H9 (cell line): ENCODE measurements around the gene TRAPPC2L. TPM values are rescaled to one million over a fixed set of nuclear protein-coding genes. Genes with fewer than 3 reads are reported as not detected.

Experiments used
- DNase-seq: peaks from one replicate; pipeline ENCODE4 v3.0.0-alpha.2; 2017
- H2AFZ ChIP-seq: one replicate; pipeline ENCODE4 v1.6.1; 2013; ENCODE audit warnings: mild to moderate bottlenecking, low read length, control low read depth, moderate library complexity
- H2AK5ac ChIP-seq: 2 replicates; pipeline ENCODE4 v1.6.1; 2013; ENCODE audit warnings: low read length, control low read depth, mixed read lengths; ENCODE audit not compliant: insufficient read length
- H2BK120ac ChIP-seq: one replicate; pipeline ENCODE4 v1.6.1; 2013; ENCODE audit warnings: low read depth, mild to moderate bottlenecking, low read length, control low read depth, inconsistent platforms; ENCODE audit not compliant: poor library complexity, severe bottlenecking
- H2BK12ac ChIP-seq: 2 replicates; pipeline ENCODE4 v1.6.1; 2013; ENCODE audit warnings: low read length, control low read depth, mixed read lengths, low read depth; ENCODE audit not compliant: insufficient read length
- H2BK15ac ChIP-seq: 2 replicates; pipeline ENCODE4 v1.6.1; 2013; ENCODE audit warnings: low read depth, low read length, control low read depth
- H2BK20ac ChIP-seq: one replicate; pipeline ENCODE4 v1.6.1; 2013; ENCODE audit warnings: low read depth, mild to moderate bottlenecking, low read length, control low read depth, inconsistent platforms; ENCODE audit not compliant: poor library complexity, severe bottlenecking
- H2BK5ac ChIP-seq: 2 replicates; pipeline ENCODE4 v1.6.1; 2013; ENCODE audit warnings: low read length, control low read depth, mixed read lengths; ENCODE audit not compliant: insufficient read length
- H3K14ac ChIP-seq: 2 replicates; pipeline ENCODE4 v1.6.1; 2013; ENCODE audit warnings: low read length, control low read depth; ENCODE audit not compliant: insufficient read depth
- H3K18ac ChIP-seq: 2 replicates; pipeline ENCODE4 v1.6.1; 2013; ENCODE audit warnings: low read depth, mild to moderate bottlenecking, mixed read lengths, low read length, control low read depth; ENCODE audit not compliant: insufficient read length
- H3K23ac ChIP-seq: 2 replicates; pipeline ENCODE4 v1.6.1; 2013; ENCODE audit warnings: low read length, control low read depth, mixed read lengths, low read depth; ENCODE audit not compliant: insufficient read length
- H3K23me2 ChIP-seq: 2 replicates; pipeline ENCODE4 v1.6.1; 2013; ENCODE audit warnings: low read depth, mild to moderate bottlenecking, mixed read lengths, low read length, control low read depth; ENCODE audit not compliant: insufficient read length, poor library complexity, severe bottlenecking
- H3K27ac ChIP-seq: 2 replicates; pipeline ENCODE4 v1.5.1; 2013; ENCODE audit warnings: low read length, control low read depth, mixed read lengths, low read depth; ENCODE audit not compliant: insufficient read length
- H3K27me3 ChIP-seq: 2 replicates; pipeline ENCODE4 v1.6.1; 2013; ENCODE audit warnings: low read length, control low read depth, inconsistent platforms; ENCODE audit not compliant: insufficient read depth
- H3K4ac ChIP-seq: 2 replicates; pipeline ENCODE4 v1.6.1; 2013; ENCODE audit warnings: low read depth, mild to moderate bottlenecking, control low read depth, inconsistent platforms, low read length, moderate library complexity
- H3K4me1 ChIP-seq: 2 replicates; pipeline ENCODE4 v1.6.1; 2013; ENCODE audit warnings: low read length, control low read depth, inconsistent platforms; ENCODE audit not compliant: insufficient read depth
- H3K4me2 ChIP-seq: 2 replicates; pipeline ENCODE4 v1.6.1; 2013; ENCODE audit warnings: low read length, control low read depth, mixed read lengths; ENCODE audit not compliant: insufficient read length, insufficient read depth
- H3K56ac ChIP-seq: 2 replicates; pipeline ENCODE4 v1.6.1; 2013; ENCODE audit warnings: low read depth, mild to moderate bottlenecking, mixed read lengths, low read length, control low read depth; ENCODE audit not compliant: insufficient read length
- H3K79me1 ChIP-seq: 2 replicates; pipeline ENCODE4 v1.6.1; 2013; ENCODE audit warnings: low read depth, mild to moderate bottlenecking, moderate library complexity, low read length, control low read depth, inconsistent platforms; ENCODE audit not compliant: insufficient read depth, poor library complexity, severe bottlenecking
- H3K79me2 ChIP-seq: 2 replicates; pipeline ENCODE4 v1.6.1; 2013; ENCODE audit warnings: low read length, control low read depth, inconsistent platforms; ENCODE audit not compliant: insufficient read depth
- H3K9ac ChIP-seq: 2 replicates; pipeline ENCODE4 v1.6.1; 2013; ENCODE audit warnings: low read length, control low read depth, mixed read lengths; ENCODE audit not compliant: insufficient read length; ENCODE audit errors: extremely low read depth
- H3K9me3 ChIP-seq: one replicate; pipeline ENCODE4 v1.6.1; 2013; ENCODE audit warnings: low read depth, low read length, inconsistent platforms; ENCODE audit not compliant: control insufficient read depth
- H3T11ph ChIP-seq: one replicate; pipeline ENCODE4 v1.6.1; 2013; ENCODE audit warnings: mild to moderate bottlenecking, low read length, control low read depth, inconsistent platforms
- H4K20me1 ChIP-seq: one replicate; pipeline ENCODE4 v1.6.1; 2013; ENCODE audit not compliant: control insufficient read depth, insufficient read length, insufficient read depth
- H4K5ac ChIP-seq: 2 replicates; pipeline ENCODE4 v1.6.1; 2013; ENCODE audit warnings: low read depth, mild to moderate bottlenecking, mixed read lengths, low read length, control low read depth; ENCODE audit not compliant: insufficient read length
- H4K8ac ChIP-seq: replicated peaks from 2 replicates; pipeline ENCODE4 v1.6.1; 2013; ENCODE audit warnings: low read length, control low read depth, mixed read lengths, low read depth; ENCODE audit not compliant: insufficient read length
- H4K91ac ChIP-seq: 2 replicates; pipeline ENCODE4 v1.6.1; 2013; ENCODE audit warnings: low read depth, mild to moderate bottlenecking, moderate library complexity, mixed read lengths, low read length, control low read depth; ENCODE audit not compliant: insufficient read length
- H3K27ac Mint-ChIP-seq, 3 experiments: 2 replicates in 2 of 3; 3 replicates in 1 of 3; pipeline ENCODE4 v1.8.0; 2020 to 2021; ENCODE audit warnings: mixed read lengths in 3 of 3, mild to moderate bottlenecking in 1 of 3, moderate library complexity in 1 of 3
- H3K27me3 Mint-ChIP-seq: 2 replicates; pipeline ENCODE4 v1.8.0; 2021; ENCODE audit warnings: low read depth, mild to moderate bottlenecking, moderate library complexity, mixed read lengths
- H3K36me3 Mint-ChIP-seq, 3 experiments: 2 replicates in 2 of 3; 3 replicates in 1 of 3; pipeline ENCODE4 v1.8.0; 2020 to 2021; ENCODE audit warnings: low read depth in 3 of 3, mixed read lengths in 3 of 3; ENCODE audit not compliant: insufficient read depth in 1 of 3
- H3K4me1 Mint-ChIP-seq, 2 experiments: 2 replicates each; pipeline ENCODE4 v1.8.0; 2020; ENCODE audit warnings: mixed read lengths in 2 of 2
- H3K4me3 Mint-ChIP-seq, 2 experiments: 2 replicates in 1 of 2; 3 replicates in 1 of 2; pipeline ENCODE4 v1.8.0; 2020 to 2021; ENCODE audit warnings: mild to moderate bottlenecking in 2 of 2, mixed read lengths in 2 of 2, moderate library complexity in 1 of 2
- H3K9me3 Mint-ChIP-seq, 2 experiments: 2 replicates in 1 of 2; 3 replicates in 1 of 2; pipeline ENCODE4 v1.8.0; 2020; ENCODE audit warnings: mild to moderate bottlenecking in 2 of 2, mixed read lengths in 2 of 2, moderate library complexity in 1 of 2
- WGBS: extraction: QIAGEN DNeasy Blood & Tissue Kit; methylation state at CpG from one replicate; pipeline ENCODE4 v1.1.7; 2013; ENCODE audit warnings: missing lambda C conversion rate, low lambda C conversion rate, mixed read lengths; ENCODE audit not compliant: insufficient read length; ENCODE audit errors: extremely low coverage; 5-methylcytosine and 5-hydroxymethylcytosine counted together
- total RNA-seq: library from RNA; stranded (reverse); gene quantifications from 2 replicates; pipeline ENCODE4 v1.2.1, GENCODE V29; 2021
- TF ChIP-seq, protein P1 (sequence below): fragments of 200-600 bp; sonication (generic); conservative IDR thresholded peaks from 3 replicates; pipeline ENCODE4 v1.8.0; 2021; ENCODE audit warnings: antibody characterized with exemption, mild to moderate bottlenecking

TRAPPC2L gene
- total RNA-seq, 1 experiment from 2014 or later = 90.3 TPM

DNA sequence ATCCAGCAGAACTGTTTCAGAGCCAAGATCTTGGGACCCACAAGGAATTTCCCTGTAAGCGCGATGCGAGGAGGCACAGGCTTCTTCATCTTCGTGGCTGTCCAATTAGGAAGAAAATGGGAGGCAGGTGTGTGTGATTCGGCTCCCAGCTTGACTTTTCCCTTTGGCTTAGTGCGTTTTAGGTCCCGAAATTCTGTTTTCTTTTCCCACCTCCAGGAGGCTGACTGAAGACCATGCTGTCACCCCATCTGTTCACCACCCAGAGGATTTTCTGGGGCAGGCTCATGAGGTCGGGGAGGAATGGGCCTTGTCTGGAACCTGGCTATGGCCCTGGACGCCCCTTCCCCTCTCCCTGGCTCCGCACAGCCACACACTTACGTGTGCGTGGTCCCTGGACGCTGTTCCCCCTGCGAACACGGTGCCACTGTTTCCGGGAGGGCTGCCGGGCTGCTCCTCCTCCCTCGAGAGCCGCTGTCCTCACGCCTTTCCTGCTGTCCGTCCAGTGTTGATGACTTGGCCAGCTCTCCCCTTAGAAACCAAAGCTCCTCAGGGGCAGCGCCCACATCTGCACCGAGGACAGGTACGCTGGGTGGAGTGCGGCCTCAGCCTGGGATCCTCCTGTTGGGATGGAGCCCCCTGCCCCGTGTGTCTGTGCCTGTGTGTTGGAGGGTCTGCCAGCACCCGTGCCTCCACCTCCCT, 12.2 kb downstream of the TRAPPC2L start:
- H3K4me2 ChIP-seq = no peak overlapping the region
- H3T11ph ChIP-seq = no peak overlapping the region
- H3K79me2 ChIP-seq = no peaks in the 10 kb centered on the region
- no peak overlapping the region for H4K8ac ChIP-seq
- no peak for DNase-seq
- H3K9me3 ChIP-seq = no peaks in the 10 kb centered on the region
- H4K91ac ChIP-seq = no peak overlapping the region
- TF ChIP-seq, protein P1, sequence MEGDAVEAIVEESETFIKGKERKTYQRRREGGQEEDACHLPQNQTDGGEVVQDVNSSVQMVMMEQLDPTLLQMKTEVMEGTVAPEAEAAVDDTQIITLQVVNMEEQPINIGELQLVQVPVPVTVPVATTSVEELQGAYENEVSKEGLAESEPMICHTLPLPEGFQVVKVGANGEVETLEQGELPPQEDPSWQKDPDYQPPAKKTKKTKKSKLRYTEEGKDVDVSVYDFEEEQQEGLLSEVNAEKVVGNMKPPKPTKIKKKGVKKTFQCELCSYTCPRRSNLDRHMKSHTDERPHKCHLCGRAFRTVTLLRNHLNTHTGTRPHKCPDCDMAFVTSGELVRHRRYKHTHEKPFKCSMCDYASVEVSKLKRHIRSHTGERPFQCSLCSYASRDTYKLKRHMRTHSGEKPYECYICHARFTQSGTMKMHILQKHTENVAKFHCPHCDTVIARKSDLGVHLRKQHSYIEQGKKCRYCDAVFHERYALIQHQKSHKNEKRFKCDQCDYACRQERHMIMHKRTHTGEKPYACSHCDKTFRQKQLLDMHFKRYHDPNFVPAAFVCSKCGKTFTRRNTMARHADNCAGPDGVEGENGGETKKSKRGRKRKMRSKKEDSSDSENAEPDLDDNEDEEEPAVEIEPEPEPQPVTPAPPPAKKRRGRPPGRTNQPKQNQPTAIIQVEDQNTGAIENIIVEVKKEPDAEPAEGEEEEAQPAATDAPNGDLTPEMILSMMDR = no peak
- H3K4me1 ChIP-seq = no peaks in the 10 kb centered on the region
- no peaks in the 10 kb centered on the region for H3K79me1 ChIP-seq
- WGBS = no CpG with 5 or more reads among the region's 27 CpGs
- H2AK5ac ChIP-seq = no peak overlapping the region
- H2BK120ac ChIP-seq = no peak overlapping the region
- no peak overlapping the region for H3K4ac ChIP-seq
- no peak overlapping the region for H3K9ac ChIP-seq
- H3K27ac Mint-ChIP-seq = no peak overlapping the region
- no peak overlapping the region for H2AFZ ChIP-seq
- H3K9me3 Mint-ChIP-seq = no peaks in the 10 kb centered on the region; a peak in 1 of 5 replicates
- no peak overlapping the region for H2BK12ac ChIP-seq
- H3K27me3 Mint-ChIP-seq = peaks cover 5% of the 10 kb centered on the region
- no peak overlapping the region for H2BK20ac ChIP-seq
- H3K27me3 ChIP-seq = no peaks in the 10 kb centered on the region
- no peak overlapping the region for H3K23ac ChIP-seq
- no peak overlapping the region for H4K5ac ChIP-seq
- H3K23me2 ChIP-seq = no peaks in the 10 kb centered on the region
- H3K4me3 Mint-ChIP-seq = no peak overlapping the region
- no peak overlapping the region for H3K14ac ChIP-seq
- H2BK5ac ChIP-seq = no peak overlapping the region
- H4K20me1 ChIP-seq = no peaks in the 10 kb centered on the region
- H3K4me1 Mint-ChIP-seq = no peaks in the 10 kb centered on the region
- H3K18ac ChIP-seq = no peak overlapping the region
- H3K36me3 Mint-ChIP-seq = no peaks in the 10 kb centered on the region
- no peak overlapping the region for H3K56ac ChIP-seq
- no peak overlapping the region for H2BK15ac ChIP-seq
- no peak overlapping the region for H3K27ac ChIP-seq
